Upper lobe of right lung (tissue), 1 donor: Measurements from ENCODE around the gene RAB4B. TPM values are rescaled to one million over a fixed set of nuclear protein-coding genes. Genes with fewer than 3 reads are reported as not detected.
A peak's percentile ranks its signal among the peaks of the same experiment; 100 is the strongest.

ENCODE experiments used
- ATAC-seq: fragments of 200-7000 bp; cut with Tn5 transposase; one replicate; pipeline ENCODE4 v1.9.1; 2020; ENCODE audit warnings: mild to moderate bottlenecking, moderate library complexity
- DNase-seq: peaks from one replicate; pipeline ENCODE4 v3.0.0-alpha.2; 2020
- H3K27ac ChIP-seq: fragments of 200-600 bp; one replicate; pipeline ENCODE4 v1.8.0; 2022
- H3K27me3 ChIP-seq: fragments of 200-600 bp; one replicate; pipeline ENCODE4 v1.8.0; 2022; ENCODE audit warnings: mild to moderate bottlenecking
- H3K36me3 ChIP-seq: fragments of 200-600 bp; one replicate; pipeline ENCODE4 v1.8.0; 2022
- H3K4me1 ChIP-seq: fragments of 200-600 bp; one replicate; pipeline ENCODE4 v1.8.0; 2022
- H3K4me3 ChIP-seq: fragments of 200-600 bp; one replicate; pipeline ENCODE4 v1.8.0; 2022; ENCODE audit warnings: mild to moderate bottlenecking
- H3K9me3 ChIP-seq: fragments of 200-600 bp; one replicate; pipeline ENCODE4 v1.8.0; 2022
- intact Hi-C: fragments of 100-400 bp; cut with DNase I; formaldehyde crosslinking; loops from one replicate; pipeline ENCODE4 v1.11.0; 2022
- total RNA-seq: library from RNA; stranded (reverse); fragmentation: NEBNext Ultra II Directional; extraction: Animal tissue kit (Norgen Biotek cat#: 25700); gene quantifications from one replicate; pipeline ENCODE4 v1.2.1, GENCODE V29; 2021
- TF ChIP-seq, protein P1 (sequence below): fragments of 200-600 bp; IDR thresholded peaks from one replicate; pipeline ENCODE4 v1.8.0; 2022; ENCODE audit warnings: antibody characterized with exemption
- donor health status: DM: no; HTN: yes; CAD: no; lungs with severe emphysema.

Gene RAB4B
- total RNA-seq, 1 donor from 2014 or later: 45.4 TPM

DNA sequence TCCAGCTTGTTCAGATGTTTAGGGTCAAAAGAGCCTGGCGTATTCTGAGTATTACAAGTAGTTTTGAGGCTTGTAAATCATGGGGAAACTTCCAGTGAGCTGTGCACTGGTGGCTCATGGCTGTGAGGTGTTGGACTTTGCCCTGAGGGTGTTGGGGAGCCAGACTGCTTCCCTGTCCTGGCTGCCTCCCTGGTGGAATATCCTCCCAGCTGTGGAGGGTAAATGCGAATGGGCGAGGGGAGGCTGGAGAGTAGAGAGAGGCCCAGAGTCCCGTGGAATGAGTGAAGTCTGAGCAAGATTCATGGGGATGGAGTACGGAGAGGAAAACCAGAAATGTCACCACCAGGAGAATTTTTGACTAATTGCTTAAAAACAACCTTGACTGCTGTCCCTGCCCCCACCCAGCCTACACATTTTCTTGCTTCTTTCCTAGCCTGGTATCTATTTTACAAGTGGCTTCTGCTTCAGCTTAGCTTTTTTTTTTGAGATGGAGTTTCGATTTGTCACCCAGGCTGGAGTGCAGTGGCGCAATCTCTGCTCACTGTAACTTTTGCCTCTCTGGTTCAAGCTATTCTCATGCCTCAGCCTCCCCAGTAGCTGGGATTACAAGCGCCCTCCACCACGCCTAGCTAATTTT, 23.3 kb upstream of the RAB4B start:
- TF ChIP-seq, protein P1, sequence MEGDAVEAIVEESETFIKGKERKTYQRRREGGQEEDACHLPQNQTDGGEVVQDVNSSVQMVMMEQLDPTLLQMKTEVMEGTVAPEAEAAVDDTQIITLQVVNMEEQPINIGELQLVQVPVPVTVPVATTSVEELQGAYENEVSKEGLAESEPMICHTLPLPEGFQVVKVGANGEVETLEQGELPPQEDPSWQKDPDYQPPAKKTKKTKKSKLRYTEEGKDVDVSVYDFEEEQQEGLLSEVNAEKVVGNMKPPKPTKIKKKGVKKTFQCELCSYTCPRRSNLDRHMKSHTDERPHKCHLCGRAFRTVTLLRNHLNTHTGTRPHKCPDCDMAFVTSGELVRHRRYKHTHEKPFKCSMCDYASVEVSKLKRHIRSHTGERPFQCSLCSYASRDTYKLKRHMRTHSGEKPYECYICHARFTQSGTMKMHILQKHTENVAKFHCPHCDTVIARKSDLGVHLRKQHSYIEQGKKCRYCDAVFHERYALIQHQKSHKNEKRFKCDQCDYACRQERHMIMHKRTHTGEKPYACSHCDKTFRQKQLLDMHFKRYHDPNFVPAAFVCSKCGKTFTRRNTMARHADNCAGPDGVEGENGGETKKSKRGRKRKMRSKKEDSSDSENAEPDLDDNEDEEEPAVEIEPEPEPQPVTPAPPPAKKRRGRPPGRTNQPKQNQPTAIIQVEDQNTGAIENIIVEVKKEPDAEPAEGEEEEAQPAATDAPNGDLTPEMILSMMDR: no peak
- H3K9me3 ChIP-seq: no peaks in the 10 kb centered on the region
- ATAC-seq (no peak), DNase-seq (no peak)
- H3K4me1 ChIP-seq: peaks cover 48% of the 10 kb centered on the region
- intact Hi-C loops: no loop called here
- H3K27me3 ChIP-seq: no peaks in the 10 kb centered on the region
- H3K36me3 ChIP-seq: peaks cover 45% of the 10 kb centered on the region
- H3K27ac ChIP-seq: peak overlapping the region; percentile 65
- peak overlapping the region; percentile 32 for H3K4me3 ChIP-seq

DNA sequence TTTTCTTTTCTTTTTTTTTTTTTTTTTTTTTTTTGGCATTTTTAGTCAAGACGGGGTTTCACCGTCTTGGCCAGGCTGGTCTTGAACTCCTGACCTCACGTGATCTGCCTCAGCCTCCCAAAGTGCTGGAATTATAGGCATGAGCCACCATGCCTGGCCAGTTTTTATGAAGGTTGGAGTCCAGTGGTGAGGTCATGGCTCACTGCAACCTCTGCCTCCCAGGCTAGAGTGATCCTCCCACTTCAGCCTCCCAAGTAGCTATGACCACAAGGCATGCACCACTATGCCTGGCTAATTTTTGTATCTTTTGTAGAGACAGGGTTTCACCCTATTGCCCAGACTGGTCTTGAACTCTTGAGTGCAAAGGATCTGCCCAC, 22.8 kb upstream of the RAB4B start:
- H3K27ac ChIP-seq: no peak overlapping the region
- DNase-seq (no peak), ATAC-seq (no peak)
- intact Hi-C loops: no loop called here
- H3K4me3 ChIP-seq: no peak overlapping the region
- TF ChIP-seq, protein P1: no peak
- no peaks in the 10 kb centered on the region for H3K27me3 ChIP-seq
- peaks cover 50% of the 10 kb centered on the region for H3K36me3 ChIP-seq
- H3K9me3 ChIP-seq: no peaks in the 10 kb centered on the region
- peaks cover 46% of the 10 kb centered on the region for H3K4me1 ChIP-seq

DNA sequence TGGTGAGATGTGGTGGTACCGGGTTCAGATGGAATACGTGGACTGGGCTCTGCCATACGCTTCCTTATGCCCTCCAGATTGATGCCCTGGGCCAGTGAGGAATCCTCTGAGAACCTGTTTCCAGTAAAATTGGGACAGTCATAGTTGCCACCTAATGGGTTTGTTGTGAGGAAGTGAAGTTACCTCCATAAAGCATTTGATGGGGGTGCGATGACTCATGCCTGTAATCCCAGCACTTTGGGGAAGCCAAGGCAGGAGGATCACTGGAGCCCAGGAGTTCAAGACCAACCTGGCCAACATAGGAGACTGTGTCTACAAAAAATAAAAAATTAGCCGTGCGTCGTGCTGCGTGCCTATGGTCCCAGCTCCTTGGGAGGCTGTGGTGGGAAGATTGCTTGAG, 22.3 kb upstream of the RAB4B start:
- Histone ChIP-seq H3K27me3 (no peaks in the 10 kb centered on the region), H3K9me3 (no peaks in the 10 kb centered on the region), H3K4me3 (no peak overlapping the region), H3K4me1 (peaks cover 46% of the 10 kb centered on the region), H3K27ac (no peak overlapping the region), H3K36me3 (peaks cover 56% of the 10 kb centered on the region)
- ATAC-seq (no peak), DNase-seq (no peak)
- TF ChIP-seq, protein P1: no peak
- intact Hi-C loops: no loop called here

DNA sequence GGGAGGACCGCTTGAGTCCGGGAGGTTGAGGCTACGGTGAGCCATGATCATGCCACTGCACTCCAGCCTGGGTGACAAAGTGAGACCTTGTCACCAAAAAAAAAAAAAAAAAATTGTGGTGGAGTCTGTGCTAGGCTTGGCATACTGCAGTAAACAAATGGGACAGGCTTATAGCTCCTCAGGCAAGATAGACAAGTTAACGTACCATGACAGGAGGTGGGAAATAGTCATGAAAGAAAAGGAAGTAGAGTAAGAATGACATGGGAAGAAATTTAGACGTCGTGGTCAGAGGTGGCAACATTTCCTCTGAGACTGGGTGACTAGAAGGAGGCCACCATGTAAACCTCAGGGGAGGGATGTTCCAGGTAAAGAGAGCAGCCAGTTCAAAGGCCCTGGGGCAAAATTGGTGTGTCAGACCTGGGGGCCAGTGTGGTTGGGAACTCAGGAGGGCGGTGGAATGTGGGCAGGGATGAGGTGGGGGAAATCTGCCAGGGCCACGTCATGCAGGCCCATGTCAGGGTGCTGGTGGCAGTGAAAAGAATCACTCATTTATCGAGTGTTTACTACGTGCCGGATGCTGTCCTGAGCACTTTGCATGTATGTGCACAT, 21.4 kb upstream of the RAB4B start:
- intact Hi-C loops: no loop called here
- Histone ChIP-seq H3K4me1 (peaks cover 46% of the 10 kb centered on the region), H3K36me3 (peaks cover 64% of the 10 kb centered on the region), H3K9me3 (no peaks in the 10 kb centered on the region), H3K27me3 (no peaks in the 10 kb centered on the region), H3K27ac (no peak overlapping the region), H3K4me3 (no peak overlapping the region)
- TF ChIP-seq, protein P1: no peak
- DNase-seq: no peak
- peak; percentile 34 for ATAC-seq

DNA sequence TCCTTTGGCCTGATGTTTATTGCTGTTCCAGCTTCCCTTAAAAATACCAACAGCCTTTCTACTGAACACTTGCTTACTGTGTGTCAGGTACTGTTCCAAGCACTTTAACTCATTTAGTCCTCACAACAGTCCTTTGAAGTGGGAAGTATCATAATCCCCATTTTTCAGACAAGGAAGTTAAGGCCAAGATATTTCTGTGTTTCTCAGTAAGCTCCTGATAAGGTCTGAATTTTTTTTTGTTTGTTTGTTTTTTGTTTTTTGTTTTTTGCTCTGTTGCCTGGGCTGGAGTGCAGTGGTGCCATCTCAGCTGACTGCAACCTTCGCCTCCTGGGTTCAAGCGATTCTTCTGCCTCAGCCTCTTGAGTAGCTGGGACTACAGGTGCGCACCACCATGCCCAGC, 19.6 kb upstream of the RAB4B start:
- no peak for DNase-seq
- H3K4me1 ChIP-seq: peaks cover 33% of the 10 kb centered on the region
- H3K36me3 ChIP-seq: peaks cover 83% of the 10 kb centered on the region
- no peak overlapping the region for H3K4me3 ChIP-seq
- H3K9me3 ChIP-seq: no peaks in the 10 kb centered on the region
- intact Hi-C loops: no loop called here
- no peak for ATAC-seq
- H3K27ac ChIP-seq: peak overlapping the region; percentile 6
- TF ChIP-seq, protein P1: no peak
- H3K27me3 ChIP-seq: no peaks in the 10 kb centered on the region
